Testis (tissue), 2 donors: ENCODE data around the gene FBXL14.

Source experiments
- CTCF ChIP-seq, 3 experiments: fragments of 450-650 bp in 2 of 3; fragments of 200-600 bp in 1 of 3; sonication (generic) in 1 of 3; IDR thresholded peaks; one replicate each; pipeline ENCODE4 v1.5.1; 2016 to 2019; ENCODE audit warnings: antibody characterized with exemption in 3 of 3, mild to moderate bottlenecking in 2 of 3, moderate library complexity in 1 of 3
- POLR2A ChIP-seq: fragments of 450-650 bp; IDR thresholded peaks from one replicate; pipeline ENCODE4 v1.6.1; 2017; ENCODE audit warnings: antibody characterized with exemption, mild to moderate bottlenecking, moderate library complexity

GRCh38 chr12:1562813-1563407, 31.5 kb downstream of the FBXL14 start:
- TF ChIP-seq CTCF (IDR thresholded peaks at IDR 0.05) (no peak), POLR2A (no peak)
